H9 (cell line): Measurements from ENCODE around the gene RBPJL. TPM values are rescaled to one million over a fixed set of nuclear protein-coding genes. Genes with fewer than 3 reads are reported as not detected.

Experiments used
- DNase-seq: peaks from one replicate; pipeline ENCODE4 v3.0.0-alpha.2; 2017
- H2AFZ ChIP-seq: one replicate; pipeline ENCODE4 v1.6.1; 2013; ENCODE audit warnings: mild to moderate bottlenecking, low read length, control low read depth, moderate library complexity
- H2AK5ac ChIP-seq: 2 replicates; pipeline ENCODE4 v1.6.1; 2013; ENCODE audit warnings: low read length, control low read depth, mixed read lengths; ENCODE audit not compliant: insufficient read length
- H2BK120ac ChIP-seq: one replicate; pipeline ENCODE4 v1.6.1; 2013; ENCODE audit warnings: low read depth, mild to moderate bottlenecking, low read length, control low read depth, inconsistent platforms; ENCODE audit not compliant: poor library complexity, severe bottlenecking
- H2BK12ac ChIP-seq: 2 replicates; pipeline ENCODE4 v1.6.1; 2013; ENCODE audit warnings: low read length, control low read depth, mixed read lengths, low read depth; ENCODE audit not compliant: insufficient read length
- H2BK15ac ChIP-seq: 2 replicates; pipeline ENCODE4 v1.6.1; 2013; ENCODE audit warnings: low read depth, low read length, control low read depth
- H2BK20ac ChIP-seq: one replicate; pipeline ENCODE4 v1.6.1; 2013; ENCODE audit warnings: low read depth, mild to moderate bottlenecking, low read length, control low read depth, inconsistent platforms; ENCODE audit not compliant: poor library complexity, severe bottlenecking
- H2BK5ac ChIP-seq: 2 replicates; pipeline ENCODE4 v1.6.1; 2013; ENCODE audit warnings: low read length, control low read depth, mixed read lengths; ENCODE audit not compliant: insufficient read length
- H3K14ac ChIP-seq: 2 replicates; pipeline ENCODE4 v1.6.1; 2013; ENCODE audit warnings: low read length, control low read depth; ENCODE audit not compliant: insufficient read depth
- H3K18ac ChIP-seq: 2 replicates; pipeline ENCODE4 v1.6.1; 2013; ENCODE audit warnings: low read depth, mild to moderate bottlenecking, mixed read lengths, low read length, control low read depth; ENCODE audit not compliant: insufficient read length
- H3K23ac ChIP-seq: 2 replicates; pipeline ENCODE4 v1.6.1; 2013; ENCODE audit warnings: low read length, control low read depth, mixed read lengths, low read depth; ENCODE audit not compliant: insufficient read length
- H3K23me2 ChIP-seq: 2 replicates; pipeline ENCODE4 v1.6.1; 2013; ENCODE audit warnings: low read depth, mild to moderate bottlenecking, mixed read lengths, low read length, control low read depth; ENCODE audit not compliant: insufficient read length, poor library complexity, severe bottlenecking
- H3K27ac ChIP-seq: 2 replicates; pipeline ENCODE4 v1.5.1; 2013; ENCODE audit warnings: low read length, control low read depth, mixed read lengths, low read depth; ENCODE audit not compliant: insufficient read length
- H3K27me3 ChIP-seq: 2 replicates; pipeline ENCODE4 v1.6.1; 2013; ENCODE audit warnings: low read length, control low read depth, inconsistent platforms; ENCODE audit not compliant: insufficient read depth
- H3K4ac ChIP-seq: 2 replicates; pipeline ENCODE4 v1.6.1; 2013; ENCODE audit warnings: low read depth, mild to moderate bottlenecking, control low read depth, inconsistent platforms, low read length, moderate library complexity
- H3K4me1 ChIP-seq: 2 replicates; pipeline ENCODE4 v1.6.1; 2013; ENCODE audit warnings: low read length, control low read depth, inconsistent platforms; ENCODE audit not compliant: insufficient read depth
- H3K4me2 ChIP-seq: 2 replicates; pipeline ENCODE4 v1.6.1; 2013; ENCODE audit warnings: low read length, control low read depth, mixed read lengths; ENCODE audit not compliant: insufficient read length, insufficient read depth
- H3K56ac ChIP-seq: 2 replicates; pipeline ENCODE4 v1.6.1; 2013; ENCODE audit warnings: low read depth, mild to moderate bottlenecking, mixed read lengths, low read length, control low read depth; ENCODE audit not compliant: insufficient read length
- H3K79me1 ChIP-seq: 2 replicates; pipeline ENCODE4 v1.6.1; 2013; ENCODE audit warnings: low read depth, mild to moderate bottlenecking, moderate library complexity, low read length, control low read depth, inconsistent platforms; ENCODE audit not compliant: insufficient read depth, poor library complexity, severe bottlenecking
- H3K79me2 ChIP-seq: 2 replicates; pipeline ENCODE4 v1.6.1; 2013; ENCODE audit warnings: low read length, control low read depth, inconsistent platforms; ENCODE audit not compliant: insufficient read depth
- H3K9ac ChIP-seq: 2 replicates; pipeline ENCODE4 v1.6.1; 2013; ENCODE audit warnings: low read length, control low read depth, mixed read lengths; ENCODE audit not compliant: insufficient read length; ENCODE audit errors: extremely low read depth
- H3K9me3 ChIP-seq: one replicate; pipeline ENCODE4 v1.6.1; 2013; ENCODE audit warnings: low read depth, low read length, inconsistent platforms; ENCODE audit not compliant: control insufficient read depth
- H3T11ph ChIP-seq: one replicate; pipeline ENCODE4 v1.6.1; 2013; ENCODE audit warnings: mild to moderate bottlenecking, low read length, control low read depth, inconsistent platforms
- H4K20me1 ChIP-seq: one replicate; pipeline ENCODE4 v1.6.1; 2013; ENCODE audit not compliant: control insufficient read depth, insufficient read length, insufficient read depth
- H4K5ac ChIP-seq: 2 replicates; pipeline ENCODE4 v1.6.1; 2013; ENCODE audit warnings: low read depth, mild to moderate bottlenecking, mixed read lengths, low read length, control low read depth; ENCODE audit not compliant: insufficient read length
- H4K8ac ChIP-seq: replicated peaks from 2 replicates; pipeline ENCODE4 v1.6.1; 2013; ENCODE audit warnings: low read length, control low read depth, mixed read lengths, low read depth; ENCODE audit not compliant: insufficient read length
- H4K91ac ChIP-seq: 2 replicates; pipeline ENCODE4 v1.6.1; 2013; ENCODE audit warnings: low read depth, mild to moderate bottlenecking, moderate library complexity, mixed read lengths, low read length, control low read depth; ENCODE audit not compliant: insufficient read length
- H3K27ac Mint-ChIP-seq, 3 experiments: 2 replicates in 2 of 3; 3 replicates in 1 of 3; pipeline ENCODE4 v1.8.0; 2020 to 2021; ENCODE audit warnings: mixed read lengths in 3 of 3, mild to moderate bottlenecking in 1 of 3, moderate library complexity in 1 of 3
- H3K27me3 Mint-ChIP-seq: 2 replicates; pipeline ENCODE4 v1.8.0; 2021; ENCODE audit warnings: low read depth, mild to moderate bottlenecking, moderate library complexity, mixed read lengths
- H3K36me3 Mint-ChIP-seq, 3 experiments: 2 replicates in 2 of 3; 3 replicates in 1 of 3; pipeline ENCODE4 v1.8.0; 2020 to 2021; ENCODE audit warnings: low read depth in 3 of 3, mixed read lengths in 3 of 3; ENCODE audit not compliant: insufficient read depth in 1 of 3
- H3K4me1 Mint-ChIP-seq, 2 experiments: 2 replicates each; pipeline ENCODE4 v1.8.0; 2020; ENCODE audit warnings: mixed read lengths in 2 of 2
- H3K4me3 Mint-ChIP-seq, 2 experiments: 2 replicates in 1 of 2; 3 replicates in 1 of 2; pipeline ENCODE4 v1.8.0; 2020 to 2021; ENCODE audit warnings: mild to moderate bottlenecking in 2 of 2, mixed read lengths in 2 of 2, moderate library complexity in 1 of 2
- H3K9me3 Mint-ChIP-seq, 2 experiments: 2 replicates in 1 of 2; 3 replicates in 1 of 2; pipeline ENCODE4 v1.8.0; 2020; ENCODE audit warnings: mild to moderate bottlenecking in 2 of 2, mixed read lengths in 2 of 2, moderate library complexity in 1 of 2
- total RNA-seq: library from RNA; stranded (reverse); gene quantifications from 2 replicates; pipeline ENCODE4 v1.2.1, GENCODE V29; 2021
- TF ChIP-seq, protein P1 (sequence below): fragments of 200-600 bp; sonication (generic); conservative IDR thresholded peaks from 3 replicates; pipeline ENCODE4 v1.8.0; 2021; ENCODE audit warnings: antibody characterized with exemption, mild to moderate bottlenecking

The RBPJL gene
- total RNA-seq, 1 experiment from 2014 or later: 0.28 TPM

DNA sequence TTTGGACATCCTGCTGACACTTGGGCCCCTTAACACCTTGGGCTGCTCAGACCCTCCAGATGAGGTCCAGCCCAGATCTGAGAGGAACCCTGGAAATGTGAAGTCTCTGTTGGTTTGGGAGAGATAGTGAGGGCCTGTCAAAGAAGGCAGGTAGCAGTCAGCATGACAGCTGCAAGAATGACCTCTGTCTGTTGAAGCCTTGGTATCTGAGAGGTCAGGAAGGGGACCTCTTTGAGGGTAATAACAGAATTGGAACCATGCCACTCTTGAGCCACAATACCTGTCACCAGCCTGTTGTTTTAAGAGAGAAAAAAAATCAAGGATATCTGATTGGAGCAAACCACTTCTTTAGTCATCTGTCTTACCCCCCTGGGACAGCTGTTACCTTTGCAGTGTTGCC is 60.5 kb downstream of the RBPJL start:
- H3K4me3 Mint-ChIP-seq: no peak overlapping the region
- no peak overlapping the region for H2AFZ ChIP-seq
- no peak overlapping the region for H3K4me2 ChIP-seq
- no peaks in the 10 kb centered on the region for H3K9me3 Mint-ChIP-seq
- H3K18ac ChIP-seq: no peak overlapping the region
- H2BK5ac ChIP-seq: no peak overlapping the region
- peaks cover 9% of the 10 kb centered on the region for H3K23me2 ChIP-seq
- no peak for DNase-seq
- no peak overlapping the region for H2BK15ac ChIP-seq
- TF ChIP-seq, protein P1, sequence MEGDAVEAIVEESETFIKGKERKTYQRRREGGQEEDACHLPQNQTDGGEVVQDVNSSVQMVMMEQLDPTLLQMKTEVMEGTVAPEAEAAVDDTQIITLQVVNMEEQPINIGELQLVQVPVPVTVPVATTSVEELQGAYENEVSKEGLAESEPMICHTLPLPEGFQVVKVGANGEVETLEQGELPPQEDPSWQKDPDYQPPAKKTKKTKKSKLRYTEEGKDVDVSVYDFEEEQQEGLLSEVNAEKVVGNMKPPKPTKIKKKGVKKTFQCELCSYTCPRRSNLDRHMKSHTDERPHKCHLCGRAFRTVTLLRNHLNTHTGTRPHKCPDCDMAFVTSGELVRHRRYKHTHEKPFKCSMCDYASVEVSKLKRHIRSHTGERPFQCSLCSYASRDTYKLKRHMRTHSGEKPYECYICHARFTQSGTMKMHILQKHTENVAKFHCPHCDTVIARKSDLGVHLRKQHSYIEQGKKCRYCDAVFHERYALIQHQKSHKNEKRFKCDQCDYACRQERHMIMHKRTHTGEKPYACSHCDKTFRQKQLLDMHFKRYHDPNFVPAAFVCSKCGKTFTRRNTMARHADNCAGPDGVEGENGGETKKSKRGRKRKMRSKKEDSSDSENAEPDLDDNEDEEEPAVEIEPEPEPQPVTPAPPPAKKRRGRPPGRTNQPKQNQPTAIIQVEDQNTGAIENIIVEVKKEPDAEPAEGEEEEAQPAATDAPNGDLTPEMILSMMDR: no peak
- no peak overlapping the region for H3K23ac ChIP-seq
- peaks cover 2% of the 10 kb centered on the region for H3K79me1 ChIP-seq
- no peak overlapping the region for H3K14ac ChIP-seq
- H4K91ac ChIP-seq: no peak overlapping the region
- no peak overlapping the region for H2BK20ac ChIP-seq
- H3K36me3 Mint-ChIP-seq: peaks cover 6 to 35% (median 20%) of the 10 kb centered on the region in 3 experiments; a peak in 6 of 7 replicates
- H3K9ac ChIP-seq: no peak overlapping the region
- no peak overlapping the region for H3K56ac ChIP-seq
- peaks cover 9 to 10% of the 10 kb centered on the region in 2 experiments for H3K4me1 Mint-ChIP-seq
- no peak overlapping the region for H2AK5ac ChIP-seq
- H3K27me3 ChIP-seq: no peaks in the 10 kb centered on the region
- H2BK12ac ChIP-seq: no peak overlapping the region
- peaks cover under 1% of the 10 kb centered on the region; the same call in 1 of the 2 replicates for H3K27me3 Mint-ChIP-seq
- no peak overlapping the region for H4K8ac ChIP-seq
- no peaks in the 10 kb centered on the region for H3K9me3 ChIP-seq
- H2BK120ac ChIP-seq: no peak overlapping the region
- H3K79me2 ChIP-seq: no peaks in the 10 kb centered on the region; the same call in 1 of the 2 replicates
- no peak overlapping the region for H3T11ph ChIP-seq
- no peaks in the 10 kb centered on the region for H4K20me1 ChIP-seq
- H3K4ac ChIP-seq: no peak overlapping the region
- peaks cover 6% of the 10 kb centered on the region; the same call in 1 of the 2 replicates for H3K4me1 ChIP-seq
- H3K27ac ChIP-seq: no peak overlapping the region
- no peak overlapping the region for H3K27ac Mint-ChIP-seq
- no peak overlapping the region for H4K5ac ChIP-seq

Other genes with a start within 250 kb of the RBPJL start
- gene KCNS1, start 205.7 kb upstream of the RBPJL start, total RNA-seq: 0.98 and 0.99 TPM in 2 replicates
- not detected in 2 replicates for gene WFDC5, start 191.7 kb upstream of the RBPJL start, total RNA-seq
- gene WFDC12, start 182.4 kb upstream of the RBPJL start, total RNA-seq: not detected in 2 replicates
- gene PI3, start 131.9 kb upstream of the RBPJL start, total RNA-seq: not detected in 2 replicates
- gene SEMG1, start 99.8 kb upstream of the RBPJL start, total RNA-seq: 1.4 and 2.0 TPM in 2 replicates
- not detected in 2 replicates for gene SEMG2, start 85.5 kb upstream of the RBPJL start, total RNA-seq
- gene SLPI, start 52.3 kb upstream of the RBPJL start, total RNA-seq: not detected in 2 replicates
- 0.11 TPM in 1 of 2 replicates, not detected in the other for gene MATN4, start 1.5 kb downstream of the RBPJL start, total RNA-seq
- gene SDC4, start 41.6 kb downstream of the RBPJL start, total RNA-seq: 50.7 and 54.3 TPM in 2 replicates
- 18.6 and 21.0 TPM in 2 replicates for gene SYS1, start 56.3 kb downstream of the RBPJL start, total RNA-seq
- 0.59 TPM in 1 of 2 replicates, not detected in the other for gene TP53TG5, start 71.5 kb downstream of the RBPJL start, total RNA-seq
- gene DBNDD2, start 101.4 kb downstream of the RBPJL start, total RNA-seq: 39.1 and 39.3 TPM in 2 replicates
- gene PIGT, start 109.3 kb downstream of the RBPJL start, total RNA-seq: 73.9 and 78.9 TPM in 2 replicates
- gene WFDC2, start 162.9 kb downstream of the RBPJL start, total RNA-seq: 57.1 and 59.6 TPM in 2 replicates
- gene SPINT3, start 208.8 kb downstream of the RBPJL start, total RNA-seq: not detected in 2 replicates
- gene WFDC6, start 232.6 kb downstream of the RBPJL start, total RNA-seq: not detected in 2 replicates
- gene EPPIN, start 240.6 kb downstream of the RBPJL start, total RNA-seq: not detected in 2 replicates